Activated CD4-positive, alpha-beta T cell treated with anti-CD3 and anti-CD28 coated beads, Interleukin-2, Interleukin-4, amounts not matched to agents 100 ng/mL and 50 ng/mL, durations not matched to agents 16 hours and 8 hours (primary cell): ENCODE measurements around the gene SHISA9.

Experiments
- DNase-seq: peaks from one replicate; pipeline ENCODE4 v3.0.0-alpha.2; 2020; ENCODE audit warnings: low spot score

SHISA9 gene

DNA sequence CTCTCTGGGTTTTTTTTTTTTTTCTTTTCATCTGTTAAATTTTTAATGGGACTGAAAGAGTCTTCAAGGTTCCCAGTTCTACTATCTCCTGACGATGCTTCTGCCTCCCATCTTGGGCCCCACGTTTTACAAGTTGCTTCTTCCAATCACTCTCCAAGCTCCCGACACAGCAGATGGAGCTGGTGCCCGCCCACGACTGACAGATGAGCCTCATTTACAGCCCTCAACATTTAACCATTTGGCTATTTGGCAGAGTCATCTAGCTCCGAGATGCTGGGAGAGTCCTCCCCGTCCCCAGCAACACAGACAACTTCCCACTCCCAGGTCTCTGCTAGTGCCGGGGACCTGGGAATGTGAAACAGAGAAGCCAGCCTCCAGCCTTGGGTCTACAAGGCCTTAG, 276.9 kb downstream of the SHISA9 start:
- no peak for DNase-seq

DNA sequence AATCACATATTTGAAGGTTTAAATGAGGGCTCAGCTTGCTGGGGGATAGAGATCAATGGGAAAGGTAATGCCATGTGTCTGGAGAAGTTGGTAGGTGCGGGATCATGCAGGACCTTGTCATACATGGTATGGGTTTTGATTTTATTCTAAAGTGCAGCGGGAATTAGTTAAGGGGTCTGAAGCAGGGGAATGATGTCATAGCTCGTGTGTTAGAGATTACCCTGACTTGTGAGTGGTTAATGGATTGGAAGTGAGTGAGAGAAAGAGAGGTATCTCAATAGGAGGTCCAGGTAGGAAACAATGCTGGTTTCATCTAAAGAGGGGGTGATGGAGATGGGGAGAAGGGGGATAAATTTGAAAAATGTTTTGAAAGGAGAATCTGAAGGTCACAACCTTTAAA, 280.0 kb downstream of the SHISA9 start:
- DNase-seq = no peak

DNA sequence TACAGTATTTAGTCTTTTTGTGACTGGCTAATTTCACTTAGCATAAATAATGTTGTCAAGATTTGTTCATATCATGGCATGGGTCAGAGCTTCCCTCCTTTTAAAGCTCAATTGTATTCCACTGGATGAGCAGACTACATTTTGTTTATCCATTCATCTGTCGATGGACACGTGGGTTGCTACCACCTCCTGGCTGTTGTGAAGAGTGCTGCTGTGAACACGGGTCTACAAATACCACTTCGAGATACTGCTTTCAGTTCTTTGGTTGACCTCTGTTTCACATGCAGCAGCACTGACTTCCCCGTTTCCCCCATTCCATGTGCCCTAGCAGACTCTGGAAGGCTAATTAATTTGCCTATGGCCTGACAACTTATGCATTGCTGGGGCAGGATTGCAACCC, 285.4 kb downstream of the SHISA9 start:
- no peak for DNase-seq

DNA sequence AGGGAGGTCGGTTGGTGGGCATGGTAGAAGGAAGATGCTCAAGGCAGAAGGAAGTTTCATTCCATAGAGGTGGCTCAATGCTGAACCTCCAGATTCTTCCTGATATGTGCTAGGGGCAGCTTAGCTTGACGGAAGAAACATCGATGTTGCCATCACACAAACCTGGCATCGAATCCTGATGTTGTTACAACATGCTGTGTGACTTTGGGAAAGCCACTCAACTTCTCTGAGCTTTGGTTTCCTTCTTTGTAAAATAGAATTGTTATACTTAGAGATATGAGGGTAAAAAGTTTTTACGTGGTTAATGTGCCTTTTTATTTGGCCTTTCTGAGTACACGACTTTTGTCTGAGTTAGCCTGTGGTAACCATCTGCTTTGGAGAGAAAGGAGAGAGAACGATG, 287.9 kb downstream of the SHISA9 start:
- DNase-seq = no peak

DNA sequence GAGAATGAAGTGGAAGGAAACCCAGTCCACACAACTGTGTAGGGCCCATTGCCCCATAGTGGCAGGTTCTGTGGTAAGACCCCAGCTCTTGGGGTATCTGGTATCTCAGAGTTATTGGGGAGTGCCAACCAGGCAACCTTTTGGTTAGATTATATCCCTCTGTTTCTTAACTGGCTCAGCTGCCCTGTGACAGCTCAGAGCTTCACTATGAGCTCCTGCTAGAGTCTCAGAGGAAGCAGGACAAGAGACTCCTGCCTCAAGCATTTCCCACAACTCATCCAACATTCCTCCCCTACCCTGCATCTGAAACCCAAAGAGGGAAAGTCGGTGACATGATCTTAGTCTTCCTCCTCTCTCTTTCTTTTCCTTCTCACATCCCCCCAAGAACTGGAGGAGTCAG, 292.3 kb downstream of the SHISA9 start:
- no peak for DNase-seq

DNA sequence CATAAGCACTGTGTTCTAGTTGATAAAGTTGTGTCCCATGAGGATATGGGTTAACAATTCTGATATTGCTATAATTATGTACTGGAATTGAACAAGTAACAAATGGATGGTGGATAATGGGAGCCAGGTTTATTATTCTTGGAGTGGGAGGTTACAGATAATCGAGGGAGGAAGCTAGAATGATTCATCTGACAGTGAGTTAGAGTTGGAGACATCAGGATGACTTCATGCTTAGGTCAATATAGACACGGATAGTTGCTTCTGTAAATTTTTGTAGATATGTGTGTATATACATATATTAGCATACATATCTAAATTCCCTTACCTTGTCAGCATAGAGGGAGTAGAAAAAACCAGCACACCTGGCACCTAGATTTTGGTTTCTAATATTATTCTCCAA, 293.4 kb downstream of the SHISA9 start:
- DNase-seq = no peak

DNA sequence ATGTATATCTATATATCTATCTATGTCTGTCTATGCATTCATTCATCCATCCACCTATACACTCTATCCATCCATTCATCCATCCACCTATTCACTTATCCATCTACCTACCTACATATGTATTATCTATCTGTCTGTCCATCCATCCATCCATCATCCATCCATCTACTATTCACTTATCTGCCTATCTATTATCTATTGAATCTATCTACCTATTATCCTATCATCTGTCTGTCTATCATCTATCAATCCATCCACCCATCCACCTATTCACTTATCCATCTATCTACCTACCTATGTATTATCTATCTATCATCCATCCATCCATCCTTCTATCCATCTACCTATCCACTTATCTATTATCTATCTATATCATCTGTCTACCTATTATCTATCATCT, 302.3 kb downstream of the SHISA9 start:
- no peak for DNase-seq

DNA sequence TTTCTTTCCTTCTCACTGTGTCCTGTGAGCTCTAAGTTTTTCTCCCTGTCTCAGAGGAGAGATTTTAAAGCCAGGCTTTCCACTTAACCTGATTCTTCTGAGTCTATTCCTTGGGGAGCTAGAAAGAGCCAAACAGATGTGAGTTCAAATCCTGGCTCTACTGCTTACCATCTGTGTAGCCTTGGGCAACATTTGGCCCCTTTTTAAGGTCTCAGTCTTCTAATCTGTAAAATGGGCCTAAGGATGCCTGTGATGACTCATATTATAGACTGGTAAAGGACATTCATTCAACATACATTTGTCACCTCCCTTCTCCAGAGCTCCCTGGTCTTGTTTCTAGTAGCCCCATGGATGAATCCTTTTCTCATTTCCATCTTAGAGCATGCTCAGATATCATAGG, 304.0 kb downstream of the SHISA9 start:
- no peak for DNase-seq

DNA sequence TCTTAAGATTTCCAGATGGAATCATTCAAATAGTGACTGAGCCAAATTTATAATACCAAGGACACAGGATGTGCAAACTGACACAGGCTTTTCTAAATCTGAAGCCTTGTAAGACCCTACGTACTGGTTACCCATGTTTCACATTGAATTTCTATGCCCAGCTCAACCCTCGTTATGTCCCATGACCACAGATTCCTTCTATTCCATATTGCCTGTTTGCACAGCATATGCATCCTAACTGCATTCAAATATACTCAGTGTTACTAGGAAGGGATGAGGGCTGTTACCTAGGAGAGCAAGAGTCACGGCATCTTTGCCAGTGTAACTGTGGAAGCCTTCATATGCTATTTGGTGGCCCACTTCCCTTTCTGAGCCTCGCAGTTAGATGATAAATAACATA, 305.2 kb downstream of the SHISA9 start:
- DNase-seq = no peak

DNA sequence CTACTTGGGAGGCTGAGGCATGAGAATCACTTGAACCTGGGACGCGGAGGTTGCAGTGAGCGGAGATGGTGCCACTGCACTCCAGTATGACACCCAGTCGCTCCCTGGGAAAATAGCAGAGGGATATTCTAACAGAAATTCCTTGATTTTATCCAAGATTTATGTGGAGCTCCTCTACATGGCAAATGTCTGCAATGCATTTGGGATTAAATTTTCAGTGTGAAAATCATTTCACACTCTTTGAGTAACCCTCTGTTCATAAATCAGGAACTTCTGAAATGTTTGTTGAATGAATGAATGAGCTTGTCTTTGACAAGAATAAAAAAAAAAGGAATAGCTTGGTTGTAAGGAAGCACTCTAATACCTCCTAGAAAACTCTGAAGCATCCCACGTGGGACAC, 305.8 kb downstream of the SHISA9 start:
- no peak for DNase-seq

DNA sequence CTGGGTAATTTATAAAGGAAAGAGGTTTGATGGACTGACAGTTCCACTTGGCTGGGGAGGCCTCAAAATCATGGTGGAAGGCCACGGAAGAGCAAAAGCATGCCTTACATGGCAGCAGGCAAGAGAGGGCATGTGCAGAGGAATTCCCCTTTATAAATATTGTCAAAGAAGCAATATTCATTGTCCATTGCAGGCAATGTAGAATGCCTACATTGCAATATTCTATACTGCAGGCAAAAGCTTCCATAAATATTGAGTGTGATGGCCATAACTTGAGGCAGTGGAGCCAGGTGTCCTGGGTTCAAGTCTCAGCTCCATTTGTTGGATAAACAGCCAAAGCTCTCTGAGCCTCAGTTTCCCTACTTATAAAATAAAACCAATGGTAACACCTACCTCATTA, 322.3 kb downstream of the SHISA9 start:
- DNase-seq = no peak

DNA sequence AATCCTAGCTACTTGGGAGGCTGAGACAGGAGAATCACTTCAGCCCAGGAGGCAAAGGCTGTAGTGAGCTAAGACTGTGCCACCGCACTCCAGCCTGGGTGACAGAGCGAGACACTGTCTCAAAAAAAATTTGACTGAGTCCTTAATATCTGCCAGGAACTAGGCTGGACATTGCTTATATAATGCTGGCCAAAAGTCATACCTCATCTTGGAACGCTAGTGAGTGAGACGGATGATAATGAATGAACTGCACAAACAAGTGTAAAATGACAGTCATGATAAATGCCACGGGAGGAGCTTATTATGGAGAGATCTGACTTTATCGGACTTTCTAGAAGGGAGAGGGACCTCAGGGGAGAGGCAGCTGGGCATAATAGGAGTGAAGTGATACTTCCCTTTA, 327.6 kb downstream of the SHISA9 start:
- DNase-seq = no peak

DNA sequence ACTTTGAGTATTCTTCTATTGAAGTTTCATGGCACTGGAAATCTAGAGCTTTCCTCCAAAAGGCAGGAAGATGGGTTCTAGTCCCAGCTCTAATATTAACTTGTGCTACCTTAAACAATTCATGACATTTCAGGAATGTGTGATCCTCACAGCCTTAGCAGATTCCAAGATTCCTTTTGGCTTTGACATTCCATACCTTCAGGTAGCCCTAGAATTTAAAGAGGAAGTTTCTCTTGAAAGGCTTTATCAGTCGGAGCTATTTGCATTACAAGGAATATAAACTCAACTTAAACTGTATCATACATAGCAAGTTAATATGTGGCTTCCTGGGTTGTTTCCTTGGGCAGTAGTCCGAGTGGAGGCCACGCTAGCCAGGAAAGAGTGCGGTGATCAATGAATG, 330.0 kb downstream of the SHISA9 start:
- no peak for DNase-seq

DNA sequence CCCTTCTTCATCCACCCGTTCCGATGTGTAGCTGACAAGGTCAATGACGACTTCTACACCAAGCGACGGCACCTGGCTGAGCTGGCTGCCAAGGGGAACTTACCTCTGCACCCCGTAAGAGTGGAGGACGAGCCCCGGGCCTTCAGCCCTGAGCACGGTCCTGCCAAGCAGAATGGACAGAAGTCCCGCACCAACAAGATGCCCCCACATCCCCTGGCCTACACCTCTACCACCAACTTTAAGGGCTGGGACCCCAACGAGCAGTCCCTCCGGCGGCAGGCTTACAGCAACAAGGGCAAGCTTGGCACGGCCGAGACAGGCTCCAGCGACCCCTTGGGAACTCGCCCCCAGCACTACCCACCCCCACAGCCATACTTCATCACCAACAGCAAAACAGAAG, 333.6 kb downstream of the SHISA9 start:
- no peak for DNase-seq

DNA sequence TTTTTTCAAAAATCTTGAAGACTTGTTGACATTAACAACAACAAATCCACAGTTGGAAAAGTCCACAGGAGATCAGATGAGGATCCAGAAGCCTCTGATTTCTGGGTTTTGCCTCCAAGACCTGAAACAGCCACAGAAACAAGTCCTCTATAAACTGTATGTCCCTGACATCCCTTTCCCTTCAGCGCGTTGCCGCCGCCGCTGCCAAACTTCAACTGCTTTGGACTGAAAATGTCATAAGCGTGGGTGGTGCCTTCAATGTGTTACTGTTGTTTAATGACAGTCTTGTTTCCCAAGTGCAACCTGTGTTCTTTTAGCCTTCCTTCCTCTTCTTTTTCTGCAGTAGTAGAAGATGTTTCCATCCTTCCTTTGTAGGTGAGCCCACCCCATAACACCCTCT, 334.9 kb downstream of the SHISA9 start:
- DNase-seq = no peak

DNA sequence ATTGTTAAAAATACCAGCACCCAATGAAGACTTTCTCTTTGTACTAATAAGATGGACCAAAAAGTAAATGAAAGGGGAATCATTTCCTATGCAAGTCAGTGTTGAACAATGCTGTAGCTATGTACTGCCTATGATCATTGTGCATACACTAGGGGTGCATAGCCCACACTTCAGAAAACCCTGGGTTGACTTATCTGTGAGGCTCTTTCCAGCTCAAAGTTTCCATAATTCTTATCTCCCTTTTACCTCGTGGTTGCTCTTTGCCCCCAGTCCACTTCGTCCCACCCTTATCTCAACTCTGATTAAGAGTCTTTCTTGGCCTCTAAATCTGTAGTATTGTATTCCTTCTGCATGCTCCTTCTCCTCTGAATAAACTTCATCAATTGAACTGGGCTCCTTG, 336.8 kb downstream of the SHISA9 start:
- DNase-seq = no peak

DNA sequence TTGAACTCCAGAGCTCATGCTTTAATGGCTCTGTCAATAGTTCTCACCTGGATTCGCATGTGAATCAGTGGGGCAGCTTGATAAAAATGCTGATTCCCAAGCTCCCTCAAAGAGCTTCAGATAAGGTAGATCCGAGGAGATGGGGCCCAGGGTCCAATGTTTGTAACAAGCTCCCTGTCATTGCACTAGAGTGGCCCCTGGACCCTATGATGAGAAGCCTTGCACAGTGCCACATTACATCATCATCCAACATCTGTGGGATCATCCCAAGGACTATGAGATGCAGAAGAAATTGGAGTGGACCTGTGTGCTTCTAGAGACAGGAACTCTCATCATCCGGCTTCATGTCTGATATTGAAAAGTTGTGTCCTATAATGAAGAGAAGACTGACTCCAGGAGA, 340.8 kb downstream of the SHISA9 start:
- DNase-seq = no peak

DNA sequence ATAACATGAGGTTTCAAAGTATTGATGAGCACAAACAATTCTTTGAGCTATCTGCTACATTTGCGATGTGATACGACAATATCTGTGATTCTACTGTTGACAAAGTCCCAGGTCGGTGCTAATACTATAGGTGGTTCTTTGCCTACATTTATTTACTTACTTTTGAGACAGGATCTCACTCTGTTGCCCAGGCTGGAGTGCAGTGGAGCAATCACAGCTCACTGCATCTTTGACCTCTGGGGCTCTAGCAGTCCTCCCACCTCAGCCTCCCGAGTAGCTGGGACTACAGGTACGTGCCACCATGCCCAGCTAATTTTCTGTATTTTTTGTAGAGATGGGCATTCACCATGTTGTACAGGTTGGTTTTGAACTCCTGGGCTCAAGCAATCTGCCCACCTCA, 343.4 kb downstream of the SHISA9 start:
- no peak for DNase-seq

DNA sequence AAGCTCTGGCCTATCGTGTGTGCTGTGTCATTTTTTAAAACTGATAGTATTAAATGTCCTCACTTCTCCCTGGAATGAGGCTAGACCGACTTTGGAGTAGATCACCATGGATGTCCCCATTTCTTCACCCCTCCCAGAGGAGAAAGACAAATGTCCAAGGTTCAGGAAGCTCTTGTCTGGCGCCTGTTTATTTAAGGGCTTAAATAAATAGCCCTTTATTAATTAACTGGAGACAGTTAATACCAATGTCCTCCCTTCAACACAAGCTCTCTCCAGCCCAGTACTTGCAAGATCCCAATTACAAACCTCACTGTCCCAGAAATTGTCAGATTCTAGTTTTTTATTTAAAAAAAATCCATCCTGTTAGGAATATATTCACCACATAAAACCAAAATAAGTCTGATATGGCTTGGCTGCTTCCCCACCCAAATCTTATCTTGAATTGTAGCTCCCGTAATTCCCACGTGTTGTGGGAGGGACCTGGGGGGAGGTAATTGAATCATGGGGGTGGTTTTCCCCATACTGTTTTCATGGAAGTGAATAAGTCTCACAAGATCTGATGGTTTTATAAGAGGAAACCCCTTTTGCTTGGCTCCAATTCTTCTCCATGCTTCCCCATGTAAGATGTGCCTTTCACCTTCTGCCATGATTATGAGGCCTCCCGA, 344.4 kb downstream of the SHISA9 start:
- no peak for DNase-seq

DNA sequence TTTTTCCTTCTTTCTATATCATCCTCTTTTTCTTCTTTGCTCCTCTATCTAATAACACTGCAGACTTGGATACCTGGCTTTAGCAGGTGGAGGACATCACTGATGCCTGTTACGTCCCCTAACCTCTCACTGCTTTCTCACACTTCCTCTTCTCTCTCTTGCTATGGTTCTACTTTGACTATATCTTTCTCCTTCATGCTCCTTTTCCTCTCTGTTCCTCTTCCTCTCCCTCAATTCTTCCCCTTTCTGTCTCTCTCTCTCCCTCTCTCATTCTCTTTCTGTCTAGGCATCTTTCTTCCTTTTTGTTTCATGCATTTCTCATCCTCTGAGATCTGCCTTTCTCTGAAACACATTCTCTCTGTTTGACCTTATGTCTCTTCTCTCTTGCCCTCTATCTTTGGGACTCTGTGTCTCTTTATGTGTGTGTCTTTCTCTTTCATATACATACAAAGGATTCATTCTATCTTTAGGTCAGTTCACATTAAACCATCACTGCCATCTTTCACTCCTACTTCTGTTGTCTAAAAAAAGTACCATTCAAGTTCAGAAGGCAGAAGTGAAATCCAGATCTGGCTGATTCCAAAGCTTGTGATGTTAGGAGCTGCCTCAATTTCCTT, 353.7 kb downstream of the SHISA9 start:
- no peak for DNase-seq

DNA sequence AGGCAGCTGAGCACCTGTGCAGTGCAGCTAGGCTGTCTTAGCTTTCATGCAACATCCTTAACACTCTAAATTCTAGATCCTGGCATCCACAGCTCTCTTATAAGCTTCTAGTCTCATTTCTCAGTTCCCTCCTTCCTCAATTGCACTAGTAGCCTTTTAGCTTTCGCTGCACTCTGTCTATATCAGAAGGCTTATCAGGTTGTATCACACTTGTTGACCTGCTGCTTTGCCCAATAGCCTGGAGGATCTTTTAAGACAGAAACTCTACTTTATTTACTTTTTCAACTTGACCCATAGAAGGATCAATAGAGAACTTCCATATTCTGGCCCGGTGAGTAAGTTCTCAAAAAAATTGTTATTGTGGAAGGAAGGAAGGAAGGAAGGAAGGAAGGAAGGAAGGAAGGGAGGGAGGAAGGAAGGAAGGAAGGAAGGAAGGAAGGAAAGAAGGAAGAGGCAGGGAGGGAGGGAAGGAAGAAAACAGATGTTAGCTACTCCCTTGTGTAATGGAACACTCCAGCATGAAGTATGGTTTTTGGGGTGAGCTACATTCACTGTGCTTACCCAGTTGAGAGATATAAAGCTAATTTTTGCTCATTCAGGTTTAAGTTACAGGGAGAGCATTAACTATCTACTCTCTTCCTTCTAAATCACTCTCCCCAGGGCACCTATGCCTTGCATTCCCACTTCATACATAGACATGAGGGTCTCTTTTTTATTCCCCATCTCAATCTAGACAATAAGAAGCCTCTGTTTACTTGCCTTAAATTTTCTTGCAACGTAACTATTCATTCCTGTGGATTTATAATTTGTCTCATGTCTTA, 361.1 kb downstream of the SHISA9 start:
- DNase-seq = no peak

DNA sequence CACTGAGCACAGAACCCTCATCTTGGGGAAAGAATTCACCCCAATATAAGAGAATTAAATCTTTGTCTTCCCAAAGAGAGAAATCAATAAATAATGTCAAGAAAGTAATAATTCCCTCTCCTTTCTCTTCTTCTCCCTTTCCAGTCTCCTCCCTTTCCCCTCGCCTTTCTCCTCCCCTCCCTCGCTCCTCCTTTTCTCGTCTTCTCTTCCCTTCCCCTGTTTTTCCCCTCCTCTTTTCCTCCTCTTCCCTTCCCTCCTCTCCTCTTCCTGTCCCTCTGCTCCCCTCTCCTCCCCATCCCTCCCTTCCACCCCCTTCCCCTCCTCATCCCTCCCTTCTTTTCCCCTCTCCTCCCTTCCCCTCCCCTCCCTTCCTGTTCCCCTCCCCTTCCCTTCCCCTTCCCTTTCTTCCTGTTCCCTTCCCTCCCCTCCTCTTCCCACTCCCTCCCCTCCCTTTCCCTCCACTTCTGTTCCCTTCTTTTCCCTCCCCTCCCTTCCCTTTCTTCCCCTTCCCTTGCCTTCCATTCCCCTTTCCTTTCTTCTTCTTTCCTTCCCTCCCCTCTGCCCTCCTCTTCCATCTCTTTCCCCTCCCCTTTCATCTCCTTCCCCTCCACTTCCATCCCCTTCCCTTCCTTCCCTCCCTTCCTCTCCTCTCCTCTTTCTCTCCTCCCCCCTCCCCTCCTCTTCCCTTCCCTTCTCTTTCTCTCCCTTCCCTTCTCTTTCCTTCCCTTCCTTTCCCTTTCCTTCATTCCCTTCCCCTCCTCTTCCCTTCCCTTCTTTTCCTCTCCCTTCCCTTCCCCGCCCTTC, 363.6 kb downstream of the SHISA9 start:
- no peak for DNase-seq

DNA sequence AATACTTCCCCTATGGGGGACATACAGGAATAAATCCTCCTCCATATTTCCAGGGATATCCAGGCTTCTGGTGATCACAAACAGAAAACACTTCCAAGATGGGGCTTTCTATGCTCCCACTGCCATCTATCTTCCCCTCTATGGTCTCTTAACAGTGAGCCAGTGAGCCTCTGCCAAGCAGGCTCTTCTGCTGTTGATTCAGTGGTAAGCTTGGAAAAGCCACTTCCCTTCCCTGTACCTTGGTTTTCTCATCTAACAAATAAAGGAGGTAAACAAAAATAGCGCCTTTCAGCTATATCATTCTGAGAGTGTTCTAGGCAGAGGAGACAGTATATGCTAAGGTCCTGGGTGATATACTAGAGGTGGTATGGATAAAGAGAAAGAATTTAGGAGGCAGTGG, 368.0 kb downstream of the SHISA9 start:
- no peak for DNase-seq
